HG02571 (cell line): ENCODE measurements around the gene RAD51B.
"Not testable (repeated sequence)": the region's sequence is repeated elsewhere in the genome, so short reads cannot be mapped to it uniquely, and the experiment has no call there.

ENCODE experiments used
- ATAC-seq: cut with Tn5 transposase; IDR thresholded peaks from one replicate; pipeline ENCODE4 v1.9.1; 2021; ENCODE audit warnings: mild to moderate bottlenecking, moderate library complexity; ENCODE audit not compliant: unreplicated experiment

Gene RAD51B

GRCh38 chr14:68762953-68763764 lies 943.6 kb downstream of the RAD51B start:
- no peak for ATAC-seq

GRCh38 chr14:68763843-68764242 lies 944.3 kb downstream of the RAD51B start:
- ATAC-seq, result not testable (repeated sequence)

DNA sequence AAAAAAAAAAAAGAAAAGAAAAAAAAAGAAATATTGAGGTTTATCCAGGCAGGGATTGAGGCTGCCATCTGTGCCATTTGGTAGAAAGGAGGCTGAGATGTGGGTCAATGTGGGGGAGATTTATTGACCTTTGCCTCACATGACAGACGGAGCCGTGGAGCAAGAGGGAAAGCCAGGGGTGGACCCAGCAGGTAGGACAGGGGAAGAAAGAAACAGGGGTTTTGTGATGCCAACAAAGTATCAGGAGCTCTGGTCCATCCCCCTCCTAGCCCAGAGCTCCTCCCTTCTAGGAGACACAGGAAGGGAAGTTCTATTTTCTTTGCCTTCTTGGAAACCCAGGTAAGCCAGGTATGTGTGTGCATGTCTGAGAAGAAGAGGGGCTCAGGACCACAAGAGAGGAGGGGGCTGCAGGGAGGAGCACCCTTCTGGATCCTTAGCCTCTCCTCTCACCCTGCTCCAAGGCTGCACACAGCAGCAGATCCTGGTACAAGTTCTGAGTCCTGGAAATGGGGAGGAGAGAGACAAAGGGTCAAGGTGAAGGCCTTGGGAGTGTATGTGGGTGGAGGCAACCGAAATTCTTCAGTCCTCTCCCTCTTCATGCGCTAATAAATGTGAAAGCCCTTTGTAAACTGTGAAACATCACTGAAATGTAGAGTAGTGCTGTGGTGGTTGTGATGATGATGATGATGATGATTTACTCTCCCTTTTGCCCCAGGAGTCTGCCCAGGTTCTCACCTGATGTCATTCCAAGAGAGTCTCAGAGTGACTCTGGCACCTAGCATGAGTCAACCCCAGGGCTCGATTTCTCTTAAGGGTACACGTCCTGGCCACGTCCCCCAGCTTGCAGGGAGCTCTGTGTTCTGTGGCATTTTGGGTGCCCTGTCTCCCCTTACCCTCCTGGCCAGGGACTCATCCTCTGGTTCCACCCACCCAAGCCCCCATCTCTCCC lies 947.0 kb downstream of the RAD51B start:
- no peak for ATAC-seq

GRCh38 chr14:68767248-68767645 lies 947.7 kb downstream of the RAD51B start:
- no peak for ATAC-seq

GRCh38 chr14:68768316-68768715 lies 948.7 kb downstream of the RAD51B start:
- ATAC-seq, result no peak

DNA sequence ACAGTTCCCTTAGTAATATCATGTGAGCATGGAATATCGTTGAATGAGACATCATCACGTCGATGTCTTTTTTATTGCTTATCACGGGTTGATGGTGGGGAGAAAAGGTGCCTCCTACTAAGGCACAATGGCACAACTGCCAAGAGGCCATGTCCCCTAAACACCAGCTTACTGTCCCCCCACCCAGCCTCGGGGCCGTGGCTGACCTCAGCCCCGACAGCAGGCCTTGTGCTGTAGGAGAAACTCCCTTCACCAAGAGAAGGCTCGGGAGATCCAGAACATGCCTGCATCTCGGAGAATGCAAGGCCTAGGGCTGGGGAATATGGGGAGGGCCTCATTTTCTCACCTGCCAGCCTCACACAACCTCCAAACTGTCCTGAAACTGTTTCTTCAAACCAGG lies 950.5 kb downstream of the RAD51B start:
- no peak for ATAC-seq

DNA sequence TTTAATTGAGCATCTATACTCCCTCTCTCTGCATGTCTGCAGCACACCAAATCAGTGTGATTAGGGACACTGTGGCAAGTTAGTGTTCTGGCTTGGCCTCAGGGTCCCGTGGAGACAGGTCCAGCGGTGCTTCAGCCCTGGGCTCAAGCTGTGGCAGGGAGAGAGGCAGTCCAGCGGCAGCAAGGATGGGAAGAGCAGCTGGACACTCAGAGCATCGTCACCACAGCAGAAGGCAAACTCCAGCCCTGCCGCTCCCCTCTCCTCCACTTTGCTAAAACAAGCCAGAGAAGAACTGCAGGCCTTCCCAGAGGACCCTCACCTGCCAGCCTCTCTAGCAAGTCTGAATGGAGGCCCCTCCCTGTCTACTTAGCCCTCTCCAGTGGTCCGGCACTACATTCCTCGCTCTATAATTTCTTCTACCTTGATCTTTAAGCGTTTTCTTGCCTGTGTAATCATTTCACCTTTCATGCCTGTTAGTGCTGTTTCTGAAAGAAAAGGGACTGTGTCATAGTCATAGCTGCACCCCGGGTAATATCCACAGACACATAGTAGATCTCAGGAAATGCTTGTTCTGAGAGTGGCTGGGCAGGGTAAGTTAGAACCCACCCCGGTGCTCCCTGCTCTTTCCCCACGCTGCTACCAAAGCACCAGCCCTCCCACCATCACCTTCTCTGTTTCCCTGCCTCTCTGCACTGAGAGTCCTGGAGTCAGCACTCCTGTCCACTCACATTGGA lies 951.1 kb downstream of the RAD51B start:
- ATAC-seq, result no peak

GRCh38 chr14:68771631-68772030 lies 952.1 kb downstream of the RAD51B start:
- ATAC-seq, result no peak

DNA sequence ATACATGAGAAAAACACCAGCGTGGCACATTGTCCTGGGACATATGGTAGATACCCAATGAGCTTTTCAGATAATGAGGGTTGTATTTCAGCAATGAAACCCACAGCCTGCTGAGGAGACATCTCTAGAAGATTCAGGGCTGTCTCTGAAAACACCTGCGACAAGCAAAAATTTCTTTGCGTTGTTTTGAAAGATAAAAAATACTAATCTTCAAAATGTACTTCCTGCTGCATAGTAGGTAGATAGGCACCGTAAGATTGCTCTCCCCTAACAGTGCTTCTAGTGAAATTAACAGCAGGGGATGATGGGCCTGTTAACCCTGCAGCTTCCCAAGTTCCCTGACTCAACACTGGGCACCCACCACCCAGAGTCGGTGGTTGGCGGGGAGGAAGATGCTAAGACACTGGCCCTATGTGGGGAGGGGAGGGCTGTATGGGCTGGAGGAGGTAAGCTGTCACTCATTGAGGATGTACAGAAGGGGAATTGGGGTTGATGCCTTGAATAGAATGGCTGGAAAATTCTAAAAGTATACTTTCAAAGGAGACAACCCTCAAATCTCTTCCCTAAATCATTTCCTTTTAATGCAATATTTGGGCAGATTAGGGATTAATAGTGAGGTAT lies 953.3 kb downstream of the RAD51B start:
- no peak for ATAC-seq

DNA sequence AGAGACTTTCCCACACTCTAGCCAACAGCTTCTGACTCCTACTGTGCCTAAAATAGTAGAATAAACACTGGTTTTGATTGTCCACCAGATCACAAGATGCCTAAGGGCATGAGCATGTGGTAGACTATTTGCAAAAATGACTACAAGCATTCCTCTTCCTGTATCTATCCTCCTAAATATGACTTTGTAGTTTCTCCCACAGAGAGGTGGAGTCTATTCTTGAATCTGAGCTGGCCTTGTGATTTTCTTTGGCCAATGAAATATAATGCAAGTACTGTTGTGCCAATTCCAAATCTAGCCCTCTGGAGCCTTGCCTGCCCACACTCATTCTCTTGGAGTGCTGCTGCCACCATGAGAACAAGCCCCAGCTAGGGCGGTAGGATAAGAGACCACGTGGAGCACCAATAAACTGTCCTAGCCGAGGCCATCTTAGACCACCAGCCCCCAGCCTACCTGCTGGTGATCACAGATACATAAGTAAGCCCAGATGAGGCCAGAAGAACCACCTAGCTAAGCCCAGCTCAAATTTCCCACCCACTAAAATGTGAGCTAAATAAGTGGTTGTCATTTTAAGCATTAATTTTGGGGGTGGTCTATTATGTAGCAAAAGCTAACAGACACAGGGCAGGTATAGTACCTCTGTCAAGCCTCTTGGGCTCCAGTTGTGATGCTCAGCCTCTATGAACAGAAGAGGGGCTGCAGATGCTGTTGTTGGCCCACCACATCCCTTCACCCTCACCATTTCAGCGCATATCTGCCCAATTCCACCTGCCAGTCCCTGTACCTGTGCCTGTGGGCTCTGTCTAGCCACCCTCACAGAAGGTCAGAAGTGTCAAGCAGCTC lies 955.4 kb downstream of the RAD51B start:
- ATAC-seq, result no peak

GRCh38 chr14:68775614-68776126 lies 956.1 kb downstream of the RAD51B start:
- no peak for ATAC-seq

DNA sequence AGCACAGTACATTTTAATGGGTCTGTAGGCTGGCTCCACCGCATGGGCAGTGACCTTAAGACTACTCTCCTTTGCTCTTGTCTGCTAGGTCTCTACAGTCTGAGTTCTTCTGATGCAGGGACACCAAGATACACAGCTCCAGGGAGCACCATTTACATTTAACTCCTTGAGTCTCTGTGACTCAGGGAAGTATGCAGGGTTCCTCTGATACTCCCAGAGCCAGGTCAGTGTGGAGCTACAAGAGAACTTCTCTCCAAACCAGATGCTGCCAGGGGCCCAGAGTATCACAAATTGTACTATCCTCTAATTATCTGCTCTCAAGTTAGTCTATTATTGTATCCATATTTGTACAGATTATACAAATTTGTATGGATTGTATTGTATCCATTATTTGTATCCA lies 958.1 kb downstream of the RAD51B start:
- no peak for ATAC-seq
